Measurements from ENCODE around the gene ADAMTS6. TPM values are rescaled to one million over a fixed set of nuclear protein-coding genes. Genes with fewer than 3 reads are reported as not detected.

ADAMTS6 gene
- total RNA-seq, 4 donors from 2014 or later, result 2.6 to 25.2 (median 12.3) TPM

DNA sequence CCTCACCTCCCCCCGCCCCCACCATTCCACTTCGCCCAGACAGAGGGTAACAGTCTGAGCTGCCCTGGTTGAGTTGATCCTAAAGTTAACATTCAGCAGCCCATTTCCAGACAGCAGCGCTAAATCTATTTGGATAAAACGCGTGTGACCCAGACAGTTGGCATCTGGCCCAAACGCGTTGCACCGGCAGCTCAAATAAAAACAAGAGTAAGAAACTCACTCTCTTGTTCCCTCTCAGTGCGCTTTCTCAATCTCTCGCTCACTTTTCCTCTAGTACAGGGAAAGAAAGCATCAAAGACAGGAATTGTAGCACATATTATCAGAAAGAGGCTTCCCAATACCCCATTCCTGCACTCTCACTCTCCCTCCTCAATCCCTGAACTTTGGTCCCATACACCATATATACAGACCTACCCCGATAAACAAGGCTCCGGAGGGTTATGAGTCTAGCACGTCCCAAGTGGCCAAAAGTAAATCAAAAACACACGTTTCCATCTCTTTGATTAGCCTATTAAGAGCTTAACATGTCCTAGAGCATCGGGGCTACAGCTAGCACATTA, 1.3 kb downstream of the ADAMTS6 start:
- H3K27me3 ChIP-seq, result no peaks in the 10 kb centered on the region
- H3K36me3 ChIP-seq, result no peaks in the 10 kb centered on the region
- WGBS, 2 donors (ENCODE audit: low coverage in 1 of 2), result 1 to 3% methylated on average over 9 to 15 of the region's 15 CpGs
- ATAC-seq, result peak; percentile 46
- peak overlapping the region; percentile 82 to 100 (median 89) for H3K27ac ChIP-seq
- H3K4me3 ChIP-seq, result peak overlapping the region; percentile 59 to 95
- peaks cover 0 to 33% (median 6%) of the 10 kb centered on the region in 3 donors for H3K4me1 ChIP-seq
- TF ChIP-seq, protein P1, sequence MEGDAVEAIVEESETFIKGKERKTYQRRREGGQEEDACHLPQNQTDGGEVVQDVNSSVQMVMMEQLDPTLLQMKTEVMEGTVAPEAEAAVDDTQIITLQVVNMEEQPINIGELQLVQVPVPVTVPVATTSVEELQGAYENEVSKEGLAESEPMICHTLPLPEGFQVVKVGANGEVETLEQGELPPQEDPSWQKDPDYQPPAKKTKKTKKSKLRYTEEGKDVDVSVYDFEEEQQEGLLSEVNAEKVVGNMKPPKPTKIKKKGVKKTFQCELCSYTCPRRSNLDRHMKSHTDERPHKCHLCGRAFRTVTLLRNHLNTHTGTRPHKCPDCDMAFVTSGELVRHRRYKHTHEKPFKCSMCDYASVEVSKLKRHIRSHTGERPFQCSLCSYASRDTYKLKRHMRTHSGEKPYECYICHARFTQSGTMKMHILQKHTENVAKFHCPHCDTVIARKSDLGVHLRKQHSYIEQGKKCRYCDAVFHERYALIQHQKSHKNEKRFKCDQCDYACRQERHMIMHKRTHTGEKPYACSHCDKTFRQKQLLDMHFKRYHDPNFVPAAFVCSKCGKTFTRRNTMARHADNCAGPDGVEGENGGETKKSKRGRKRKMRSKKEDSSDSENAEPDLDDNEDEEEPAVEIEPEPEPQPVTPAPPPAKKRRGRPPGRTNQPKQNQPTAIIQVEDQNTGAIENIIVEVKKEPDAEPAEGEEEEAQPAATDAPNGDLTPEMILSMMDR (IDR thresholded peaks at IDR 0.05), result peak in 1 of 4 experiments; percentile 6
- TF ChIP-seq EP300 (IDR thresholded peaks at IDR 0.05), result no peak
- peak; percentile 72 for TF ChIP-seq POLR2AphosphoS5 (IDR thresholded peaks at IDR 0.05)
- H3K9me3 ChIP-seq, result no peaks in the 10 kb centered on the region

GRCh38 chr5:65479527-65479926, 2.2 kb downstream of the ADAMTS6 start:
- Histone ChIP-seq H3K9me3 (no peaks in the 10 kb centered on the region), H3K27me3 (no peaks in the 10 kb centered on the region), H3K4me1 (peaks cover 0 to 33% (median 6%) of the 10 kb centered on the region in 3 donors), H3K36me3 (no peaks in the 10 kb centered on the region), H3K27ac (peak overlapping the region; percentile 82 to 100 (median 89)), H3K4me3 (peak overlapping the region in 1 of 2 donors; percentile 59)
- ATAC-seq, result no peak
- WGBS, 2 donors (ENCODE audit: low coverage in 1 of 2), result 9 to 14% methylated on average over 1 of the region's 1 CpG
- no peak for TF ChIP-seq POLR2A (IDR thresholded peaks at IDR 0.05)
- no peak for TF ChIP-seq POLR2AphosphoS5 (IDR thresholded peaks at IDR 0.05)
- no peak for TF ChIP-seq EP300 (IDR thresholded peaks at IDR 0.05)
- TF ChIP-seq, protein P1 (IDR thresholded peaks at IDR 0.05), result no peak

DNA sequence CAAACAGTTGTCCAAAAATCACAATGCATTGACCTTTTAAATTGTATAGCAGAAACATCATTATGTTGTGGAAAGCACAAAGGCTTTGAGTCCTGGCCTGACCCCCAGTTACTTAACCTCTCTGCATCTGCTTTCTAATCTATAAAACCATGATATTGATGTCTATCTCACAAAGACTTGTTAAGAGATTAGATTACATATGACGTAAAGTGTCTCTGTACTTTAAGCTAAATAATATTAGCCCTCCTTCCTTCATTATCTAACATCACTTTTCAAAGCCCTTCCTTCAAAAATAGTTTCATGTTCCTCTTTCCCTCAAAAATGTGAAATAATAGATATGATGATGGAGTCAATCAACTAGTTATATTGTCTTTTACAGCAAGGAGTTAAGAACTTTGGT, 3.4 kb downstream of the ADAMTS6 start:
- no peak for ATAC-seq
- H3K27me3 ChIP-seq, result no peaks in the 10 kb centered on the region
- H3K27ac ChIP-seq, result no peak overlapping the region

DNA sequence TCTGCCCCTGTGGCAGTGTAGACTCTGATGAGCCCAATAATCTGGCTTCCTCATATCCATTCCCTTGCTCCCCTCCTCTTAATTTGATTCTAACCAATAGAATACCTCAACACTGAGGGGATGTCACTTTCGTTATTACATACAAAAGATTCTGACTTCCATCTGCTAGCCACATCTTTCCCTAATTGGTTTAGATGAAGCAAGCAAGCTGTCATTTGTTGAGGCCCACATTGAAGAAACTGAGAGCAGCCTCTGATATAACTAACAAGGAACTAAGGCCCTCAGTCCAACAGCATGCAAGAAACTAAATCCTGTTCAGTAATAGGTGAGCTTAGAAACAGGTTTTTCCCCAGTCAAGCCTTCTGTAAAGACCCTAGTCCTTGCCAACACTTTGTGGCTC, 5.8 kb downstream of the ADAMTS6 start:
- Histone ChIP-seq H3K27ac (no peak overlapping the region), H3K4me1 (peaks cover 0 to 21% (median 6%) of the 10 kb centered on the region in 3 donors), H3K4me3 (no peak overlapping the region), H3K9me3 (no peaks in the 10 kb centered on the region), H3K27me3 (no peaks in the 10 kb centered on the region), H3K36me3 (no peaks in the 10 kb centered on the region)
- TF ChIP-seq, protein P1 (IDR thresholded peaks at IDR 0.05), result no peak
- no peak for TF ChIP-seq EP300 (IDR thresholded peaks at IDR 0.05)
- TF ChIP-seq POLR2AphosphoS5 (IDR thresholded peaks at IDR 0.05), result no peak
- TF ChIP-seq POLR2A (IDR thresholded peaks at IDR 0.05), result no peak
- no peak for ATAC-seq
- 69% methylated on average over 1 of the region's 1 CpG; no CpG with 5 or more reads in 1 of the 2 donors for WGBS, 2 donors (ENCODE audit: low coverage in 1 of 2)

More for the DNA sequence above, 3.4 kb downstream of the ADAMTS6 start:
- no peak overlapping the region for H3K4me3 ChIP-seq
- peaks cover 0 to 30% (median 6%) of the 10 kb centered on the region in 3 donors for H3K4me1 ChIP-seq
- no peaks in the 10 kb centered on the region for H3K9me3 ChIP-seq
- H3K36me3 ChIP-seq, result no peaks in the 10 kb centered on the region
- WGBS, 2 donors (ENCODE audit: low coverage in 1 of 2), result 73 to 93% methylated on average over 1 of the region's 1 CpG
- TF ChIP-seq POLR2A (IDR thresholded peaks at IDR 0.05) (no peak), EP300 (IDR thresholded peaks at IDR 0.05) (no peak), POLR2AphosphoS5 (IDR thresholded peaks at IDR 0.05) (no peak)
- TF ChIP-seq, protein P1 (IDR thresholded peaks at IDR 0.05), result no peak

DNA sequence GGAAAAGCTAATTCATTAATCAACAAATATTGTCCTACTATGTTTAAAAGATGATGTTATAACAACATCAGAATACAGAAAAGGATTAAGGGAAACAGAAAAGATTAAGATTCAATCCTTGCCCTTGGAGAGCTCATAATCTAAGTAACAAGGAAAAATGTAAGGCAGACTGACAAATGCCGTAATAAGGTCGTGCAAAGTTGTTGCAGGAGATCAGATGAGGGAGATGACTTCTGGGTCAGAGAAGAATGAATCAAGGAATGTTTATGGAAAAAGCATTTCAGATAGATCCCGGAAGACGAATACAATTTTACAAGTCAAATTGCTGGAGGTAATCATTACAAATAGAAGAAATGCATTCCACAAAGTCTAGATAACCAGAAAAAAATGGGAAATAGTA, 6.4 kb downstream of the ADAMTS6 start:
- H3K9me3 ChIP-seq, result no peaks in the 10 kb centered on the region
- no peaks in the 10 kb centered on the region for H3K36me3 ChIP-seq
- no peak for TF ChIP-seq POLR2AphosphoS5 (IDR thresholded peaks at IDR 0.05)
- TF ChIP-seq POLR2A (IDR thresholded peaks at IDR 0.05), result no peak
- TF ChIP-seq, protein P1 (IDR thresholded peaks at IDR 0.05), result no peak
- no peak for TF ChIP-seq EP300 (IDR thresholded peaks at IDR 0.05)
- H3K27me3 ChIP-seq, result no peaks in the 10 kb centered on the region
- H3K27ac ChIP-seq, result no peak overlapping the region
- no peak overlapping the region for H3K4me3 ChIP-seq
- H3K4me1 ChIP-seq, result peaks cover 0 to 16% (median 6%) of the 10 kb centered on the region in 3 donors
- WGBS, 2 donors (ENCODE audit: low coverage in 1 of 2), result 68 to 81% methylated on average over 4 of the region's 4 CpGs
- ATAC-seq, result no peak
